ENCODE measurements around the gene PSENEN. TPM values are rescaled to one million over a fixed set of nuclear protein-coding genes. Genes with fewer than 3 reads are reported as not detected.

Gene PSENEN
- total and polyA plus RNA-seq, 11 donors: 25.2 to 95.1 (median 42.3) TPM

GRCh38 chr19:35780717-35781116, 35.3 kb downstream of the PSENEN start:
- Histone ChIP-seq H3K4me1 (peaks cover 0 to 9% (median 0%) of the 10 kb centered on the region in 12 donors), H3K36me3 (peaks cover 0 to 46% (median 12%) of the 10 kb centered on the region in 9 donors), H3K4me3 (no peak overlapping the region), H3K27ac (no peak overlapping the region), H3K27me3 (no peaks in the 10 kb centered on the region), H3K9me3 (no peaks in the 10 kb centered on the region)
- intact Hi-C loops (cut with DNase I): loop anchor here in 1 of 10 donors (10.0 kb wide), 1 partner anchor 94 kb away; no protein-coding TSS in a partner anchor
- no peak for TF ChIP-seq CTCF (IDR thresholded peaks at IDR 0.05)
- TF ChIP-seq POLR2A (IDR thresholded peaks at IDR 0.05): no peak
- no peak for ATAC-seq
- DNase-seq: no peak
- 93 to 98% (median 96%) methylated on average over 16 to 20 of the region's 20 CpGs for WGBS, 4 donors

GRCh38 chr19:35781650-35782049, 36.2 kb downstream of the PSENEN start:
- peaks cover 0 to 46% (median 12%) of the 10 kb centered on the region in 9 donors for H3K36me3 ChIP-seq
- WGBS, 4 donors: 81 to 86% (median 83%) methylated on average over 9 of the region's 9 CpGs
- no peaks in the 10 kb centered on the region for H3K9me3 ChIP-seq
- TF ChIP-seq CTCF (IDR thresholded peaks at IDR 0.05): no peak
- TF ChIP-seq POLR2A (IDR thresholded peaks at IDR 0.05): no peak
- intact Hi-C loops (cut with DNase I): loop anchor here in 1 of 10 donors (10.0 kb wide), 1 partner anchor 93 kb away; no protein-coding TSS in a partner anchor
- no peak for DNase-seq
- H3K27me3 ChIP-seq: no peaks in the 10 kb centered on the region
- no peak for ATAC-seq
- H3K4me3 ChIP-seq: no peak overlapping the region
- H3K4me1 ChIP-seq: no peaks in the 10 kb centered on the region
- H3K27ac ChIP-seq: no peak overlapping the region

- H3K27me3 ChIP-seq: no peaks in the 10 kb centered on the region
- H3K4me3 ChIP-seq: no peak overlapping the region
- DNase-seq (no peak), ATAC-seq (no peak)
- intact Hi-C loops (cut with DNase I): loop anchor here in 1 of 10 donors (10.0 kb wide), 1 partner anchor 92 kb away; no protein-coding TSS in a partner anchor
- peaks cover 0 to 46% (median 12%) of the 10 kb centered on the region in 9 donors for H3K36me3 ChIP-seq
- H3K4me1 ChIP-seq: no peaks in the 10 kb centered on the region
- 91 to 98% (median 97%) methylated on average over 12 of the region's 12 CpGs for WGBS, 4 donors
- H3K9me3 ChIP-seq: no peaks in the 10 kb centered on the region
- H3K27ac ChIP-seq: no peak overlapping the region
- no peak for TF ChIP-seq POLR2A (IDR thresholded peaks at IDR 0.05)
- TF ChIP-seq CTCF (IDR thresholded peaks at IDR 0.05): no peak
Observed at GRCh38 chr19:35782589-35782988, 37.1 kb downstream of the PSENEN start.

- Histone ChIP-seq H3K4me1 (no peaks in the 10 kb centered on the region), H3K27me3 (no peaks in the 10 kb centered on the region), H3K27ac (no peak overlapping the region), H3K9me3 (no peaks in the 10 kb centered on the region), H3K36me3 (peaks cover 0 to 40% (median 12%) of the 10 kb centered on the region in 9 donors), H3K4me3 (no peak overlapping the region)
- intact Hi-C loops (cut with DNase I): loop anchor here in 1 of 10 donors (10.0 kb wide), 1 partner anchor 91 kb away; no protein-coding TSS in a partner anchor
- TF ChIP-seq CTCF (IDR thresholded peaks at IDR 0.05): no peak
- 83 to 93% (median 86%) methylated on average over 26 to 28 of the region's 28 CpGs for WGBS, 4 donors
- ATAC-seq (no peak), DNase-seq (no peak)
Observed at GRCh38 chr19:35783469-35784434, 38.3 kb downstream of the PSENEN start.
